HepG2 (cell line): ENCODE results near the gene FAM3B. TPM values are rescaled to one million over a fixed set of nuclear protein-coding genes. Genes with fewer than 3 reads are reported as not detected.
A peak's percentile ranks its signal among the peaks of the same experiment; 100 is the strongest.

ENCODE experiments used
- ATF1 ChIP-seq: IDR thresholded peaks from 2 replicates; pipeline ENCODE4 v1.6.1; 2016; ENCODE audit warnings: mild to moderate bottlenecking, control low read depth
- CBFB ChIP-seq: sonication (generic); formaldehyde crosslinking; IDR thresholded peaks from 2 replicates; pipeline ENCODE4 v1.4.0; 2020; ENCODE audit warnings: missing genetic modification reagents
- EZH2 ChIP-seq: conservative IDR thresholded peaks from 2 replicates; pipeline ENCODE4 v1.6.1; 2012; ENCODE audit warnings: mild to moderate bottlenecking, low read depth, low read length, moderate library complexity
- FOXK2 ChIP-seq: fragments of 450-650 bp; IDR thresholded peaks from 2 replicates; pipeline ENCODE4 v1.6.1; 2016
- FOXO4 ChIP-seq: sonication (generic); formaldehyde crosslinking; conservative IDR thresholded peaks from 2 replicates; pipeline ENCODE4 v1.8.1; 2023; ENCODE audit warnings: missing genetic modification reagents
- KAT7 ChIP-seq: IDR thresholded peaks from 2 replicates; pipeline ENCODE4 v1.6.1; 2018; ENCODE audit warnings: borderline replicate concordance, missing compliant biosample characterization
- KLF12 ChIP-seq: sonication (generic); formaldehyde crosslinking; IDR thresholded peaks from 2 replicates; pipeline ENCODE4 v1.4.0; 2020; ENCODE audit warnings: missing genetic modification reagents, borderline replicate concordance
- MXI1 ChIP-seq: IDR thresholded peaks from 3 replicates; pipeline ENCODE4 v1.6.1; 2012; ENCODE audit warnings: low read depth, low read length, inconsistent platforms, borderline replicate concordance
- MYC ChIP-seq: sonication (generic); formaldehyde crosslinking; IDR thresholded peaks from 2 replicates; pipeline ENCODE4 v1.9.0; 2021; ENCODE audit warnings: missing genetic modification reagents, borderline replicate concordance
- NCOR1 ChIP-seq: fragments of 200-600 bp; sonication (generic); IDR thresholded peaks from 2 replicates; pipeline ENCODE4 v1.7.0; 2017; ENCODE audit warnings: antibody characterized with exemption, low read length, borderline replicate concordance
- NFKB2 ChIP-seq: sonication (generic); formaldehyde crosslinking; IDR thresholded peaks from 2 replicates; pipeline ENCODE4 v1.4.0; 2020; ENCODE audit warnings: missing genetic modification reagents, borderline replicate concordance
- PHF8 ChIP-seq: sonication (generic); formaldehyde crosslinking; IDR thresholded peaks from 2 replicates; pipeline ENCODE4 v1.5.0; 2020; ENCODE audit warnings: missing genetic modification reagents
- PLSCR1 ChIP-seq: sonication (generic); formaldehyde crosslinking; IDR thresholded peaks from 2 replicates; pipeline ENCODE4 v1.5.0; 2020; ENCODE audit warnings: missing genetic modification reagents, mild to moderate bottlenecking, borderline replicate concordance
- RNF2 ChIP-seq: fragments of 450-650 bp; conservative IDR thresholded peaks from 2 replicates; pipeline ENCODE4 v1.6.1; 2016; ENCODE audit warnings: low read depth
- SRF ChIP-seq: IDR thresholded peaks from 2 replicates; pipeline ENCODE4 v1.6.1; 2011; ENCODE audit warnings: mild to moderate bottlenecking, low read depth, low read length, moderate library complexity
- SSRP1 ChIP-seq: IDR thresholded peaks from 2 replicates; pipeline ENCODE4 v1.6.1; 2016; ENCODE audit warnings: control low read depth
- STAT5B ChIP-seq: sonication (generic); formaldehyde crosslinking; IDR thresholded peaks from 2 replicates; pipeline ENCODE4 v1.4.0; 2020; ENCODE audit warnings: missing genetic modification reagents
- ZBTB7A ChIP-seq: sonication (generic); formaldehyde crosslinking; IDR thresholded peaks from 2 replicates; pipeline ENCODE4 v1.8.0; 2022; ENCODE audit warnings: mild to moderate bottlenecking, missing genetic modification reagents
- ZFX ChIP-seq: sonication (generic); formaldehyde crosslinking; IDR thresholded peaks from 2 replicates; pipeline ENCODE4 v1.4.0; 2020; ENCODE audit warnings: mild to moderate bottlenecking, low read depth, missing genetic modification reagents, moderate library complexity
- ZFY ChIP-seq: sonication (generic); formaldehyde crosslinking; IDR thresholded peaks from 2 replicates; pipeline ENCODE4 v1.4.0; 2020; ENCODE audit warnings: missing genetic modification reagents
- ZNF484 ChIP-seq: sonication (generic); formaldehyde crosslinking; IDR thresholded peaks from 2 replicates; pipeline ENCODE4 v1.5.1; 2020; ENCODE audit warnings: mild to moderate bottlenecking, low read depth, missing genetic modification reagents, borderline replicate concordance
- ZNF513 ChIP-seq: sonication (generic); formaldehyde crosslinking; conservative IDR thresholded peaks from 2 replicates; pipeline ENCODE4 v1.5.0; 2020; ENCODE audit warnings: missing genetic modification reagents
- polyA plus RNA-seq, 8 experiments: library from polyadenylated mRNA; depleted of rRNA in 3 of 8; stranded (reverse) in 7 of 8; unstranded in 1 of 8; fragments of >200 nt; fragmentation: Illumina TruSeq in 4 of 8; extraction: Trizol in 4 of 8; gene quantifications; 2 replicates each; pipeline versions ENCODE4 v1.2.1 to v1.2.3, GENCODE V29; 2011 to 2016; ENCODE audit warnings: low read depth in 4 of 8, missing spikeins in 1 of 8, mixed read lengths in 1 of 8; ENCODE audit not compliant: insufficient read depth in 1 of 8
- total RNA-seq, 5 experiments: library from RNA; depleted of rRNA; stranded (reverse); fragments of >200 nt; fragmentation: Illumina TruSeq; extraction: Trizol; gene quantifications; 2 replicates each; pipeline ENCODE4 v1.2.3, GENCODE V29; 2016; ENCODE audit warnings: low read depth in 1 of 5
- TF ChIP-seq, protein P1 (sequence below): sonication (generic); formaldehyde crosslinking; IDR thresholded peaks from 2 replicates; pipeline ENCODE4 v1.4.0; 2020; ENCODE audit warnings: missing genetic modification reagents
- TF ChIP-seq, protein P2 (sequence below): sonication (generic); formaldehyde crosslinking; IDR thresholded peaks from 2 replicates; pipeline ENCODE4 v1.8.1; 2023; ENCODE audit warnings: mild to moderate bottlenecking, moderate library complexity, missing genetic modification reagents

The FAM3B gene
- total and polyA plus RNA-seq, 2 of the 13 experiments (the other 11 are each of a cell fraction or from before 2014, with no cell fraction given): 46.5 to 62.0 TPM

DNA sequence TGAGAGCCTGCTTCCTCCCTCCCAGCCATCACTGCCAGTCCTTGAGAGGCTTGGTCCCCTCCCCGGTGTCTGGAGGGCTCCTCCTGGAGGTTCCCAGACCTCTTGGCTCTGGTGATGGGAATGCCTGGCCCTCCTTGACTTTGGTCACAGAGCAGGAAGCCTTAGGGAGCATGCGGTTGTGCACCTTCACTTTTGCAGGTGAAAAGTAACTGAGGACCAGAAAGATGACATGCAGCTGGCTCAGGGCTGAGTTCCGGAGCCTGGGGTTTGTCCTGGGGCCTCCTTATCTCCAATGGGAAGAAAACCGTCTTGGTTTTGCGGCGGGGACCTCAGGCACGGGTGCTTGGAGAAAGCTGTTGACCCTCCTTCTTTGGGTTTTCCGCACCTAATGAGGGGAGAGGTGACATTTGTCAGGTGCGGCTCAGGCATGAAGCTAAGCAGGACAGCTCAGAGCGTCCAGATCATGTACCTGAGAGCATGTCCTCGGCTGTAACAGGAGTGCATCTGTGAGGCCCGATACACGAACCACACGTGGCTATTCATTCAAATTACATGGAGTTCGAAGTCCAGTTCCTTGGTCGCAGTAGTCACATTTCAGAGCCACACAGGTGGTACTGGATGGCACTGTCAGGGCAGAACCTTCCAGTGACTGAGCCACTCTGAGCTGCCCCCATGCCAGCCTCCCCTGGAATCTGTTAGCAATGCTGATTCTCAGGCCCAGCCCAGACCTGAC, 44.6 kb downstream of the FAM3B start (continued):
- TF ChIP-seq NFKB2 (CRISPR knock-in tag): no peak
- no peak for TF ChIP-seq SRF
- TF ChIP-seq ZFY (CRISPR knock-in tag): 0 out of 2 replicates have a peak, but pooled peaks have one; percentile 26
- TF ChIP-seq PHF8 (CRISPR knock-in tag): no peak
- TF ChIP-seq KAT7 (CRISPR knock-in tag): no peak
- no peak for TF ChIP-seq FOXK2
- TF ChIP-seq EZH2: no peak
- TF ChIP-seq ZNF484 (CRISPR knock-in tag): no peak
- no peak for TF ChIP-seq PLSCR1 (CRISPR knock-in tag)
- peak; percentile 19; the same call in 1 of the 3 replicates for TF ChIP-seq MXI1
- TF ChIP-seq, protein P1, sequence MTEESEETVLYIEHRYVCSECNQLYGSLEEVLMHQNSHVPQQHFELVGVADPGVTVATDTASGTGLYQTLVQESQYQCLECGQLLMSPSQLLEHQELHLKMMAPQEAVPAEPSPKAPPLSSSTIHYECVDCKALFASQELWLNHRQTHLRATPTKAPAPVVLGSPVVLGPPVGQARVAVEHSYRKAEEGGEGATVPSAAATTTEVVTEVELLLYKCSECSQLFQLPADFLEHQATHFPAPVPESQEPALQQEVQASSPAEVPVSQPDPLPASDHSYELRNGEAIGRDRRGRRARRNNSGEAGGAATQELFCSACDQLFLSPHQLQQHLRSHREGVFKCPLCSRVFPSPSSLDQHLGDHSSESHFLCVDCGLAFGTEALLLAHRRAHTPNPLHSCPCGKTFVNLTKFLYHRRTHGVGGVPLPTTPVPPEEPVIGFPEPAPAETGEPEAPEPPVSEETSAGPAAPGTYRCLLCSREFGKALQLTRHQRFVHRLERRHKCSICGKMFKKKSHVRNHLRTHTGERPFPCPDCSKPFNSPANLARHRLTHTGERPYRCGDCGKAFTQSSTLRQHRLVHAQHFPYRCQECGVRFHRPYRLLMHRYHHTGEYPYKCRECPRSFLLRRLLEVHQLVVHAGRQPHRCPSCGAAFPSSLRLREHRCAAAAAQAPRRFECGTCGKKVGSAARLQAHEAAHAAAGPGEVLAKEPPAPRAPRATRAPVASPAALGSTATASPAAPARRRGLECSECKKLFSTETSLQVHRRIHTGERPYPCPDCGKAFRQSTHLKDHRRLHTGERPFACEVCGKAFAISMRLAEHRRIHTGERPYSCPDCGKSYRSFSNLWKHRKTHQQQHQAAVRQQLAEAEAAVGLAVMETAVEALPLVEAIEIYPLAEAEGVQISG: 0 out of 2 replicates have a peak, but pooled peaks have one; percentile 14
- TF ChIP-seq MYC (CRISPR knock-in tag): peak; percentile 60
- no peak for TF ChIP-seq ZFX
- no peak for TF ChIP-seq FOXO4 (CRISPR knock-in tag)
- 0 out of 2 replicates have a peak, but pooled peaks have one; percentile 41 for TF ChIP-seq RNF2
- TF ChIP-seq, protein P2, sequence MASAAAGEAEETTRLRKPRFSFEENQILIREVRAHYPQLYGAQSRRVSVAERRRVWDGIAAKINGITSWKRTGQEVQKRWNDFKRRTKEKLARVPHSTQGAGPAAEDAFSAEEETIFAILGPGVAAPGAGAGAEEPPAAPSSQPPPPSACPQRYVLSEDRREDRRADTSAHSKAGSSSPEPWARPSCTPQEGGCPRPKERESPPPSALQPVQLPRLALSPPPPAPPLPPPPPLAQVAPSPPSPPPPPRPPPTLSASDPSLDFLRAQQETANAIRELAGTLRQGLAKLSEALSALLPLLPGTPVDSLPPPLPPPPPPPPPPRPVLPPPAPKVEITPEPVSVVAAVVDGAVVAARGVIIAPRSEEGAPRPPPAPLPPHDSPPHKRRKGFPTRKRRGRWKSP (CRISPR knock-in tag): no peak
- TF ChIP-seq ATF1 (CRISPR knock-in tag): no peak
- 0 out of 2 replicates have a peak, but pooled peaks have one; percentile 25 for TF ChIP-seq NCOR1
- TF ChIP-seq SSRP1 (CRISPR knock-in tag): no peak
- TF ChIP-seq STAT5B: no peak
- TF ChIP-seq ZNF513 (CRISPR knock-in tag): no peak
- TF ChIP-seq ZBTB7A (CRISPR knock-in tag): no peak
- no peak for TF ChIP-seq KLF12 (CRISPR knock-in tag)
- no peak for TF ChIP-seq CBFB (CRISPR knock-in tag)
